ENCODE results near the gene NOC2L.

The NOC2L gene

DNA sequence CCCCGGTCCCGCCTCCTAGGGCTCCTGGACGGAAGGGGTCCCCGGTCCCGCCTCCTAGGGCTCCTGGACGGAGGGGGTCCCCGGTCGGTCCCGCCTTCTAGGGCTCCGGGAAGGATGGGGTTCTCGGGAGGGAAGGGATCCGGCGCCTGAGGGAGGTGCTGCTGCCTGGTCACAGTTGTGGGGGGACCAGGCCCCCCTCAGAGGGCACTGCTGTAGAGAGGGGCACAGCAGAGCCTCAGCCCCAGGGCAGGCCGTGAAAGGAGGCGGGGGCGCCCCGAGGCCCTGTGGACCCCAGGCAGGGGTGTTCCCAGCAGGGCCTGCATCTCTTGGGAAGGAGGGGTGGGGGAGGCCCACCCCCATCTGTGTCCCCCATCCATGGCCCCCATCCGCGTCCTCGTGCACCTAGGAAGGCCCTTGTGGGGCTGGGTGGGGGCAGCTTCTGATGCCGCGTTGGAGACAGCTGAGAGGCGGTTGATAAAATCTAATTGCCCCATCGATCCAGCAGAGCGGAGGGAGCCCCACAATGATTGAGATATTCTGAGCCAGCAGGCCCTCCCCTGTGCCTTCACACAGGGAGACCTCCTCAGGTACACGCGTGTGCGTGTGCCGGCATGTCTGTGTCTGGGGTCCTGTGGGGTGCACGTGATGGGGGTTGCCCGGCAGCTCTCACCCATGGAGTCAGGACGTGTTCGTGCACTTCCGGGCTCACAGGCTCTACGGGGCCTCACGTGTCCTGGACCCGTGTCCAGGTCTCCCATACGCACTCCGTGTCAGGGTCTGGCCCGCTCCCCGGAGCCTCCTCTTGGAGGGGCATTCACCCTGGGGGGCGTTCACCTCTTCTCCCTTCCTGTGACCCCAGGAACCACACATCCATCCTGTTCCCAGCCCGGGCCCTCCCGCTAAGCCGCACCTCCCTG lies 22.4 kb downstream of the NOC2L start:
- TF ChIP-seq TCF12 (IDR thresholded peaks at IDR 0.05; ENCODE audit: low read depth): no peak
- no peak for TF ChIP-seq RAD21 (IDR thresholded peaks at IDR 0.05; ENCODE audit: low read depth)
- TF ChIP-seq NFIC (IDR thresholded peaks at IDR 0.05): no peak
- no peak for TF ChIP-seq CREB1 (IDR thresholded peaks at IDR 0.05; ENCODE audit: low read depth)
- TF ChIP-seq EGR1 (IDR thresholded peaks at IDR 0.05): no peak
- no peak for TF ChIP-seq FOXM1 (IDR thresholded peaks at IDR 0.05; ENCODE audit: borderline replicate concordance, low read depth)
- no peak for TF ChIP-seq CEBPB (IDR thresholded peaks at IDR 0.05)
- no peak for TF ChIP-seq MAX (IDR thresholded peaks at IDR 0.05)
- no peak for TF ChIP-seq EP300 (IDR thresholded peaks at IDR 0.05; ENCODE audit: borderline replicate concordance)

GRCh38 chr1:935751-936231 lies 23.3 kb downstream of the NOC2L start:
- TF ChIP-seq FOXM1 (IDR thresholded peaks at IDR 0.05; ENCODE audit: borderline replicate concordance, low read depth): no peak
- no peak for TF ChIP-seq TEAD4 (IDR thresholded peaks at IDR 0.05)
- no peak for TF ChIP-seq TAF1 (IDR thresholded peaks at IDR 0.05; ENCODE audit: low read depth)
- TF ChIP-seq USF1 (IDR thresholded peaks at IDR 0.05): no peak
- no peak for TF ChIP-seq TCF12 (IDR thresholded peaks at IDR 0.05; ENCODE audit: low read depth)
- peak; percentile 68 for TF ChIP-seq NFIC (IDR thresholded peaks at IDR 0.05)
- TF ChIP-seq CEBPB (IDR thresholded peaks at IDR 0.05): no peak

GRCh38 chr1:934991-935750 lies 23.9 kb downstream of the NOC2L start:
- TF ChIP-seq EGR1 (IDR thresholded peaks at IDR 0.05): 0 out of 2 replicates have a peak, but pooled peaks have one; percentile 10
- TF ChIP-seq MAX (IDR thresholded peaks at IDR 0.05): no peak

- TF ChIP-seq NFIC (IDR thresholded peaks at IDR 0.05): no peak
- no peak for TF ChIP-seq YY1 (IDR thresholded peaks at IDR 0.05; ENCODE audit: low read depth)
- no peak for TF ChIP-seq RAD21 (IDR thresholded peaks at IDR 0.05; ENCODE audit: low read depth)
- TF ChIP-seq FOXM1 (IDR thresholded peaks at IDR 0.05; ENCODE audit: borderline replicate concordance, low read depth): no peak
- TF ChIP-seq, protein P1, sequence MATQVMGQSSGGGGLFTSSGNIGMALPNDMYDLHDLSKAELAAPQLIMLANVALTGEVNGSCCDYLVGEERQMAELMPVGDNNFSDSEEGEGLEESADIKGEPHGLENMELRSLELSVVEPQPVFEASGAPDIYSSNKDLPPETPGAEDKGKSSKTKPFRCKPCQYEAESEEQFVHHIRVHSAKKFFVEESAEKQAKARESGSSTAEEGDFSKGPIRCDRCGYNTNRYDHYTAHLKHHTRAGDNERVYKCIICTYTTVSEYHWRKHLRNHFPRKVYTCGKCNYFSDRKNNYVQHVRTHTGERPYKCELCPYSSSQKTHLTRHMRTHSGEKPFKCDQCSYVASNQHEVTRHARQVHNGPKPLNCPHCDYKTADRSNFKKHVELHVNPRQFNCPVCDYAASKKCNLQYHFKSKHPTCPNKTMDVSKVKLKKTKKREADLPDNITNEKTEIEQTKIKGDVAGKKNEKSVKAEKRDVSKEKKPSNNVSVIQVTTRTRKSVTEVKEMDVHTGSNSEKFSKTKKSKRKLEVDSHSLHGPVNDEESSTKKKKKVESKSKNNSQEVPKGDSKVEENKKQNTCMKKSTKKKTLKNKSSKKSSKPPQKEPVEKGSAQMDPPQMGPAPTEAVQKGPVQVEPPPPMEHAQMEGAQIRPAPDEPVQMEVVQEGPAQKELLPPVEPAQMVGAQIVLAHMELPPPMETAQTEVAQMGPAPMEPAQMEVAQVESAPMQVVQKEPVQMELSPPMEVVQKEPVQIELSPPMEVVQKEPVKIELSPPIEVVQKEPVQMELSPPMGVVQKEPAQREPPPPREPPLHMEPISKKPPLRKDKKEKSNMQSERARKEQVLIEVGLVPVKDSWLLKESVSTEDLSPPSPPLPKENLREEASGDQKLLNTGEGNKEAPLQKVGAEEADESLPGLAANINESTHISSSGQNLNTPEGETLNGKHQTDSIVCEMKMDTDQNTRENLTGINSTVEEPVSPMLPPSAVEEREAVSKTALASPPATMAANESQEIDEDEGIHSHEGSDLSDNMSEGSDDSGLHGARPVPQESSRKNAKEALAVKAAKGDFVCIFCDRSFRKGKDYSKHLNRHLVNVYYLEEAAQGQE (IDR thresholded peaks at IDR 0.05; ENCODE audit: low read depth): no peak
- TF ChIP-seq CREB1 (IDR thresholded peaks at IDR 0.05; ENCODE audit: low read depth): no peak
- no peak for TF ChIP-seq CEBPB (IDR thresholded peaks at IDR 0.05)
Measured at GRCh38 chr1:933603-933940, 25.5 kb downstream of the NOC2L start.

DNA sequence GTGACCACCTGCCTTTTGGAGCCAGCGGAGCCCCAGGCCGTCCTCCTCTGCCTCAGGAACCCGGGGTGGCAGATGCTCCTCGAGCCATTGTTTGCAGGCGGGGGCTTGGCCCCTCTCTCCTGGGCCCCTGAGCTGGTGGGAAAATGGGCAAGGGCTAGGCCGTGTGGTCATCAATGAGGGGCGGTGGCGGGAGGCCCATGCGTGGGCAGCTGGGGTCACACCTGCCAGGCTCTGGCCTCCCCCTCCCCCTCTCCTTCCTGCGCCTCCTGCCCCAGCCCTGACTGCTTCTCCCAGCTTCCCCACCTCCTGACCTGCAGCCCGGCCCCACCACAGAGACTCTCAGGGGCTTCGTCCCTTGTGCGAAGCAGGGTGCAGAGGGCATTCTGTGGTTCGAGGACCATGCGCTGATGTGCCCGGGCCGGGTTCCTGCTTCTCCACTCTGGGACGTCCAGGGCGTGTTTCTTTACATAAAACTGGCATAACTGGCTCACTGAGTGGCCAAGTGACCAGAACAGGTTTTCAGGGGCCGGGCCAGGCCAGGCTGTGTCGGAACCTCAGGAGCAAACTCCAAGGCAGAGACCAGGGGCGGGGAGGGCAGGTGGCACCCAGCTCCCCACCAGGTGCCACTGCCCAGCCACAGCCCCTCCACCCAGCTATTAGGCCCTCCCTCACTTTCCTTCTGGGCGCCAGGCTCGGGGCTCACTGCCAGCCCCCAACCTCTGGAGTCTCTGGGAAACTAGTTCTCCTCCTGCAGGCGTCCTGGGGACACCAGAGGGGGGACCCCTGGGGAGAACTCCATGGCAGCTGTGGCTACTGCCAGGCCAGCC lies 26.1 kb downstream of the NOC2L start:
- 0 out of 2 replicates have a peak, but pooled peaks have one; percentile 19 for TF ChIP-seq EP300 (IDR thresholded peaks at IDR 0.05; ENCODE audit: borderline replicate concordance)
- TF ChIP-seq NFIC (IDR thresholded peaks at IDR 0.05): peak; percentile 43
- no peak for TF ChIP-seq MAX (IDR thresholded peaks at IDR 0.05)

DNA sequence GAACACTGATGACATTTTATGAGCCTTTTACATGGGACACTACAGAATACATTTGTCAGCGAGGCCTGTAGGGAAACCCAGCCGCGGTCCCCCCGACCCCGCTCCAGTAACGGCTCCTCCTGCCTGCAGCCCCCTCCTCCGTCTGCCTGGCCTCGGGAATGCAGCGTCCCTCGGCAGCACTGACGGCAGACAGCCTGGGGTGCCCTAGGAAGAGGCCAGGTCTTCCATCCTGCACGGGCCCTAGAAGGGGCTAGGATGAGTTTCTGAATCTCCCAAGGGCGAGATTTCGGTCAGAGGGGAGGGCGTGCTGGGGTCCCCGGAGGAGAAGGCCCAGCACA lies 26.9 kb downstream of the NOC2L start:
- no peak for TF ChIP-seq TAF1 (IDR thresholded peaks at IDR 0.05; ENCODE audit: low read depth)
- no peak for TF ChIP-seq ZBTB7A (IDR thresholded peaks at IDR 0.05; ENCODE audit: low read depth)
- TF ChIP-seq TCF12 (IDR thresholded peaks at IDR 0.05; ENCODE audit: low read depth): no peak
- no peak for TF ChIP-seq YY1 (IDR thresholded peaks at IDR 0.05; ENCODE audit: low read depth)
- no peak for TF ChIP-seq TEAD4 (IDR thresholded peaks at IDR 0.05)
- TF ChIP-seq NFIC (IDR thresholded peaks at IDR 0.05): no peak
- TF ChIP-seq EP300 (IDR thresholded peaks at IDR 0.05; ENCODE audit: borderline replicate concordance): no peak
- no peak for TF ChIP-seq FOXM1 (IDR thresholded peaks at IDR 0.05; ENCODE audit: borderline replicate concordance, low read depth)
- TF ChIP-seq CREB1 (IDR thresholded peaks at IDR 0.05; ENCODE audit: low read depth): no peak
- no peak for TF ChIP-seq RAD21 (IDR thresholded peaks at IDR 0.05; ENCODE audit: low read depth)
- TF ChIP-seq, protein P1 (IDR thresholded peaks at IDR 0.05; ENCODE audit: low read depth): no peak
- TF ChIP-seq USF1 (IDR thresholded peaks at IDR 0.05): no peak
- no peak for TF ChIP-seq MAX (IDR thresholded peaks at IDR 0.05)
- TF ChIP-seq CEBPB (IDR thresholded peaks at IDR 0.05): no peak
